Gastrocnemius medialis (tissue), 4 donors: ENCODE results near the gene UGT1A1.

Source experiments
- CTCF ChIP-seq, 5 experiments: fragments of 450-650 bp in 3 of 5; fragments of 200-600 bp in 2 of 5; sonication (generic) in 2 of 5; IDR thresholded peaks in 4 of 5; conservative IDR thresholded peaks in 1 of 5; 1 replicate in 4 of 5; 2 replicates in 1 of 5; pipeline ENCODE4 v1.5.1; 2016 to 2019; ENCODE audit warnings: antibody characterized with exemption in 5 of 5, mild to moderate bottlenecking in 3 of 5, moderate library complexity in 3 of 5
- POLR2A ChIP-seq, 2 donors: fragments of 450-650 bp; IDR thresholded peaks; one replicate each; pipeline ENCODE4 v1.6.1; 2017; ENCODE audit warnings: antibody characterized with exemption in 2 of 2, mild to moderate bottlenecking in 2 of 2, moderate library complexity in 2 of 2

- TF ChIP-seq CTCF (IDR thresholded peaks at IDR 0.05 in 4 of 5, conservative IDR thresholded peaks at IDR 0.05 in 1 of 5) = no peak
- TF ChIP-seq POLR2A (IDR thresholded peaks at IDR 0.05) = no peak
Measured at GRCh38 chr2:233813236-233814055, 53.4 kb downstream of the UGT1A1 start.
